Activated CD4-positive, alpha-beta memory T cell treated with anti-CD3 and anti-CD28 coated beads for 36 hours (primary cell): ENCODE results near the gene ADORA3. TPM values are rescaled to one million over a fixed set of nuclear protein-coding genes. Genes with fewer than 3 reads are reported as not detected.
A peak's percentile ranks its signal among the peaks of the same experiment; 100 is the strongest.

Source experiments
- CTCF ChIA-PET: fragments of 350-600 bp; sonication (Branson Sonifier 250); formaldehyde crosslinking; loops from one replicate; lab custom pipeline; 2021; ENCODE audit warnings: antibody characterized with exemption, inconsistent platforms; lab: Charles Lee
- POLR2A ChIA-PET: fragments of 350-600 bp; sonication (Branson Sonifier 250); formaldehyde crosslinking; loops from one replicate; lab custom pipeline; 2021; ENCODE audit warnings: antibody characterized with exemption; lab: Charles Lee
- DNase-seq: peaks from one replicate; pipeline ENCODE4 v3.0.0-alpha.2; 2020
- H3K27ac Mint-ChIP-seq: one replicate; pipeline ENCODE4 v1.8.0; 2021; ENCODE audit warnings: mixed read lengths
- H3K27me3 Mint-ChIP-seq: one replicate; pipeline ENCODE4 v1.8.0; 2021; ENCODE audit warnings: mixed read lengths
- H3K36me3 Mint-ChIP-seq: one replicate; pipeline ENCODE4 v1.8.0; 2021; ENCODE audit warnings: mixed read lengths
- H3K4me1 Mint-ChIP-seq: one replicate; pipeline ENCODE4 v1.8.0; 2021; ENCODE audit warnings: low read depth, mixed read lengths
- H3K4me3 Mint-ChIP-seq: one replicate; pipeline ENCODE4 v1.8.0; 2021; ENCODE audit warnings: mild to moderate bottlenecking, mixed read lengths
- H3K9me3 Mint-ChIP-seq: one replicate; pipeline ENCODE4 v1.8.0; 2021; ENCODE audit warnings: mixed read lengths
- intact Hi-C: fragments of 100-400 bp; cut with micrococcal nuclease; formaldehyde crosslinking; loops from one replicate; pipeline ENCODE4 v1.15.1; 2023
- total RNA-seq, 2 experiments: library from RNA; stranded (reverse); gene quantifications; one replicate each; pipeline ENCODE4 v1.2.3, GENCODE V29; 2021

Gene ADORA3
- total RNA-seq, 2 experiments from 2014 or later: 0.14 TPM; not detected in 1

DNA sequence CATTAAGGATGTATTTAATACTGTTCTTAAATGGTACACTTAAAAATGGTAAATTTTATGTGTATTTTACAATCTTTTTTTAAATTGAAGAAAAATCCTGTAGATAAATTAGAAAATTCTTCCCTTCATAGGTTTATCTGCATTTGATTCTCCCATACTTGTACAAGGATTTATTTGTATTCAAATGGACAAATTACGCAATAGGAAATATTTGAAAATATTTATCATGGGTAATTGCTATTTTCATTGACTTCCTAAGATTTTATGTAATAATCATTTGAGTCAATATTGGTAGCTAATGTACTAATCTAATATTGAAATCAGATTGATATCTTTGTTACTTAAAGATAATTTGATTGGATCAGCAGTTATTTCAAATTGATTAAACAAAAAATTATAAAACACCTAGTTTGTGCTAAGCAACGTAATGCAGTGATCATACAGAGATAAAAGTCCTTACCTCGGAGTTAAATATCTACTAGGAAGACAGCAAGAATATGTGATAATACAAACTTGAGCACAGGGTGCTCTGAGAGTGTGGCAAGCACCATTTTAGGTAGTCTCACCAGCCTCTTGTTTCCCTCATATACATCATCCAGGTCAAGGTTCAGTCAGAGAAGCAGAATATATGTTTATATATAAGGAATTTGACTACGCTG, 40.9 kb downstream of the ADORA3 start:
- H3K4me3 Mint-ChIP-seq: no peak overlapping the region

DNA sequence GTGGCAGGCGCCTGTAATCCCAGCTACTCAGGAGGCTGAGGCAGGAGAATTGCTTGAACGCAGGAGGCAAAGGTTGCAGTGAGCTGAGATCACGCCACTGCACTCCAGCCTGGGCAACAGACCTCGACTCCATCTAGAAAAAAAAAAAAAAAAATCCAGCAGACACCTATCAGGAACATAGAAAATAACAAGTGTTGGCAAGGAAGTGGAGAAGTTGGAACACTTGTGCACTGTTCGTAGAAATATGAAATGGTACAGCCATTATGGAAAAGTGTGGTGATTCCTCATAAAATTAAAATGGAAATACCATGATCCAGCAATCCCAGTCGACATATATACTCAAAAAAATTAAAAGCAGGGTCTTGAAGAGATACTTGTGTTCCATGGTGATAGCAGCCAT, 41.7 kb downstream of the ADORA3 start:
- H3K36me3 Mint-ChIP-seq: peaks cover 37% of the 10 kb centered on the region
- no peak overlapping the region for H3K4me3 Mint-ChIP-seq
- H3K4me1 Mint-ChIP-seq: peaks cover 7% of the 10 kb centered on the region
- ChIA-PET POLR2A (no interaction called here), CTCF (no interaction called here)
- H3K27ac Mint-ChIP-seq: no peak overlapping the region
- no peaks in the 10 kb centered on the region for H3K9me3 Mint-ChIP-seq
- DNase-seq: no peak
- no peaks in the 10 kb centered on the region for H3K27me3 Mint-ChIP-seq
- intact Hi-C loops: no loop called here

More for the DNA sequence above, 40.9 kb downstream of the ADORA3 start:
- Mint-ChIP-seq H3K27ac (no peak overlapping the region), H3K4me1 (peaks cover 7% of the 10 kb centered on the region), H3K36me3 (peaks cover 34% of the 10 kb centered on the region), H3K9me3 (no peaks in the 10 kb centered on the region), H3K27me3 (no peaks in the 10 kb centered on the region)
- CTCF ChIA-PET: interaction anchor here (0.7 to 1.5 kb wide), 5 partner anchors 19 to 285 kb away, joined by 3 to 6 read pairs (median 3); no protein-coding TSS in a partner anchor
- POLR2A ChIA-PET: interaction anchor here (0.8 kb wide), 1 partner anchor 15 kb away, joined by 3 read pairs; no protein-coding TSS in a partner anchor
- intact Hi-C loops: no loop called here
- no peak for DNase-seq

DNA sequence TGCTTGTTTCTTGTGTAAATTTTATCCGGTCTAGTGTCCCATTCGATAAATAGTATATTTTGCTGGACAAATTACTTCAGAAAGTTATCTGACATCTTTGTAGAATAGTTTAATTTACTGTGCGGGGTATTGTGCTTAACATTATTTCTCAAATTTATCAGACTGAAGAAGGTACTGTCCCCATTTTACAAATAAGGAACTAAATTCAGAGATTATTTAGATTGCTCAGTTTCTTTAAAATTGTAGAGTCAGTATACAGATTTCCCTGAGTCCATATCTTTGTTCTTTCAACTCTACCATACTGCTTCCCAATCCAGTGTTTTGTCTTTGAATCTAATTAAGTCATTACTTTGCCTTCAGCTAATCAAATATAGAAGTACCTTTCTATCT, 47.8 kb downstream of the ADORA3 start:
- Mint-ChIP-seq H3K36me3 (peaks cover 55% of the 10 kb centered on the region), H3K27me3 (no peaks in the 10 kb centered on the region), H3K27ac (peak overlapping the region; percentile 79), H3K9me3 (no peaks in the 10 kb centered on the region), H3K4me3 (no peak overlapping the region), H3K4me1 (peaks cover 51% of the 10 kb centered on the region)
- no peak for DNase-seq
- intact Hi-C loops: loop anchor here (1.0 kb wide), 1 partner anchor 16 kb away; no protein-coding TSS in a partner anchor
- CTCF ChIA-PET: no interaction called here
- POLR2A ChIA-PET: no interaction called here

DNA sequence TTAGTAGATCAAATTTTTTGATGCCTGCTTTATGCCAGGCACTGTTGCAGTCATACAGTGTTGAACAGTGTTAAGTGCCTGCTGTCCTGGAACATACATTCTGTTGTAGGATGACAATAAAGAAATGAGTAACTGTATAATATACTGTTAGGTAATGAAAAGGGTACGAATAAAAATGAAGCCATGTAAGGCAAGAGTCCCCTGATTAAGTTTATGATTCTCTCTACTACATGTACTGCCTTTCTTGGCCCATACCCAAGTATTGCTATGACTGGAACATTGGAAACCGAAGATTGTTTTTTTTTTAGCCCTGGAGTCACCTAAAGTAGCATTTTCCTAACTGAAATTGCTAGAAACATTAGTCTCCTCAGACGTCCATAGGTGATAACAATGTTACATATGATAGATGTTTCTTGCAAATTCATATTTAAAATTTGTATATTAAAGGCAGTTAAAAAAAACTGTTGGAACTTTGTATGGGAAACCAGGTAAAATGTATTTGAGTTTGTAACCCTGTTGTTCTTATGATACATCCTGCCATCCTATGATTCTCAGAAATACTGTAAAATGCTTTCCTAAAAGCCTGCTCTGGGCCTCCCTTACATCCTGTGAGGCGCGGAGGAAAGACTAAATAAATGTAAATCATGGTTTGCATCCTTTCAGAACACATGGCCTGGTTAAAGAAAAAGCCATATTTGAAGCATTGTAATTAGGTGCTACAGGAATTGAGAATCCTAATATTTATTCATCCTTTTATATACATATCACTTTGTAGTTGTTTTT, 48.4 kb downstream of the ADORA3 start:
- no peak for DNase-seq
- no peaks in the 10 kb centered on the region for H3K9me3 Mint-ChIP-seq
- peaks cover 53% of the 10 kb centered on the region for H3K36me3 Mint-ChIP-seq
- intact Hi-C loops: loop anchor here (1.0 kb wide), 1 partner anchor 16 kb away; no protein-coding TSS in a partner anchor
- CTCF ChIA-PET: interaction anchor here (0.9 kb wide), 1 partner anchor 30 kb away, joined by 3 read pairs; no protein-coding TSS in a partner anchor
- peak overlapping the region; percentile 41 for H3K4me3 Mint-ChIP-seq
- peak overlapping the region; percentile 79 for H3K27ac Mint-ChIP-seq
- peaks cover 55% of the 10 kb centered on the region for H3K4me1 Mint-ChIP-seq
- POLR2A ChIA-PET: no interaction called here
- H3K27me3 Mint-ChIP-seq: no peaks in the 10 kb centered on the region

DNA sequence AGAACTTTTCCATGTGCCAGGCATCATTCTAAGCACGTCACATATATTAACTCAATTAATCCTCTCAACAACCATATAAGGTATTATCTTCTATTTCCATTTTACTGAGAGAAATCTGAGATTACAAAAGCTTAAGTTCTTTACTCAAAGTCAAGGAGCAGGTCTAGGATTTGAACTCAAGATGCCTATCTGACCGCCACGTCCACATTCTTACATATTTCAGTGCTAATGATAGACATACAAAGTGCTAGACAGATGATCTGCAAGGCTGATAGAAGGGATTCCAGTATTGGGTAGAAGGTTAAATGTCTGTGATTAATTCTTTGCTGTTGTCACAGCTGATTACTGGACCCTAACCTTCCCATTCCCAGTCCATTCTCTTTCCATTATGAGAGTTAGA, 49.7 kb downstream of the ADORA3 start:
- peak overlapping the region; percentile 38 for H3K27ac Mint-ChIP-seq
- DNase-seq: no peak
- CTCF ChIA-PET: interaction anchor here (0.7 to 2.0 kb wide), 6 partner anchors 15 to 316 kb away, joined by 3 to 8 read pairs (median 4); no protein-coding TSS in a partner anchor
- H3K9me3 Mint-ChIP-seq: no peaks in the 10 kb centered on the region
- no peak overlapping the region for H3K4me3 Mint-ChIP-seq
- H3K4me1 Mint-ChIP-seq: peaks cover 57% of the 10 kb centered on the region
- H3K27me3 Mint-ChIP-seq: no peaks in the 10 kb centered on the region
- POLR2A ChIA-PET: interaction anchor here (0.8 kb wide), 1 partner anchor 54 kb away, joined by 3 read pairs; no protein-coding TSS in a partner anchor
- H3K36me3 Mint-ChIP-seq: peaks cover 55% of the 10 kb centered on the region
- intact Hi-C loops: no loop called here

DNA sequence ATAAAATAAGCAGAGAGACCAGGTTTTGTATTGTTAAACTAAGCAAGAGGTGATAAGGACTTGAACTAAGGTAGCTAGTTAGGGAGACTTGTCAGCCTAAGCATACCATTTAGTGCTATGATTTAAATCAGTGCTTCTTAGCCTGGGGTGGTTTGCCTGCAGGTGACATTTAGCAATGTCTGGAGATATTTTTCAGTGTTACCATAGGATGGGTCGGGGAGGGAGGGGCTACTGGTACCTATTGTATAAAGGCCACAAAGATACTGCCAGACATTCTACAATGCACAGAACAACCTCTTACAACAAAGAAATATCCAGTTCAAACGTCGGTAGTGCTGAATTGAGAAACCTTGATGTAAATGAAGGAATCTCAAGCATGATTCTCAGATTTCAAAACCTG, 50.9 kb downstream of the ADORA3 start:
- ChIA-PET CTCF (interaction anchor here (0.7 to 2.0 kb wide), 5 partner anchors 16 to 315 kb away, joined by 3 to 8 read pairs (median 4); no protein-coding TSS in a partner anchor), POLR2A (no interaction called here)
- Mint-ChIP-seq H3K9me3 (no peaks in the 10 kb centered on the region), H3K27ac (no peak overlapping the region), H3K4me1 (peaks cover 65% of the 10 kb centered on the region), H3K4me3 (no peak overlapping the region), H3K27me3 (no peaks in the 10 kb centered on the region), H3K36me3 (peaks cover 46% of the 10 kb centered on the region)
- DNase-seq: no peak
- intact Hi-C loops: no loop called here

DNA sequence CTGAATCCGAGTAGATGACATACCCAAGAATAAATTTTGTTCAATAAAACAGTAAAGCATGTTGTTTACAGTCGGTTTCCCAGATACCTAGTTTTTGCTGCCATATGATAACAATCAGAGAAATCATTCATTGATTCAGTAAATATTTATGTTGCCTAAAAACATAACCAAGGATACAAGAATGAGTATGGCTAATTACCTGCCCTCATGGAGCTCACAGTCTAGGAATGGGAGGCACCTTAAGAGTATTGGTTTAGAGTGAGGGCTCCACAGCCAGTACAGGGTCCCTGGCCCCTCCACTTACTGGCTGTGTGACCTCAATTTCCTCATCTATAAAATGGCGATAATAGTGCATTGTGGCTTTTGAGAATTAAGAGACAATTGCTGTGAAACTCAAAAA, 53.2 kb downstream of the ADORA3 start:
- H3K4me3 Mint-ChIP-seq: peak overlapping the region; percentile 100
- intact Hi-C loops: no loop called here
- H3K27me3 Mint-ChIP-seq: no peaks in the 10 kb centered on the region
- ChIA-PET POLR2A (interaction anchor here (1.4 kb wide), 1 partner anchor 11 kb away, joined by 3 read pairs; no protein-coding TSS in a partner anchor), CTCF (no interaction called here)
- no peak for DNase-seq
- no peaks in the 10 kb centered on the region for H3K9me3 Mint-ChIP-seq
- peaks cover 35% of the 10 kb centered on the region for H3K36me3 Mint-ChIP-seq
- peak overlapping the region; percentile 94 for H3K27ac Mint-ChIP-seq
- peaks cover 74% of the 10 kb centered on the region for H3K4me1 Mint-ChIP-seq

DNA sequence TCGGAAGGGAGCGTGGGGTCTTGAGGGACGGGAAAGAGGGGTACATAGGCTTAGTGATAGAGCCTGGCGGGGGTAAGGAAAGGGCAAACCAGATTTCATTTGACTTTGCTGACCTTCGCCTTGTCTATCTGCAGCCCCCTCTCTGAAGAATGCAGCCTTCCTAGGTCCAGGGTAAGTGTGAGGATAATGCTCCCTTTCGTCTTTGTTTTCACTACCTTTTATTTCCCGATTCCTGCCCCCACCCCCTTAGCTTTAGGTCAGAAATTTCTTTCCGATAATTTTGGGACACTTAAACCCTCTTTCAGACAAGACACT, 53.8 kb downstream of the ADORA3 start:
- intact Hi-C loops: loop anchor here (1.0 to 10.0 kb wide), 8 partner anchors 22 to 1111 kb away; partner anchors contain the start of genes CD53, CEPT1, DDX20 and DENND2D
- ChIA-PET CTCF (interaction anchor here (0.6 to 3.1 kb wide), 6 partner anchors 44 to 305 kb away, joined by 3 to 11 read pairs (median 7); no protein-coding TSS in a partner anchor), POLR2A (interaction anchor here (1.4 to 1.6 kb wide), 2 partner anchors 11 to 47 kb away, joined by 3 read pairs; no protein-coding TSS in a partner anchor)
- no peak for DNase-seq
- peak overlapping the region; percentile 100 for H3K4me3 Mint-ChIP-seq
- peaks cover 31% of the 10 kb centered on the region for H3K36me3 Mint-ChIP-seq
- H3K27me3 Mint-ChIP-seq: no peaks in the 10 kb centered on the region
- peaks cover 74% of the 10 kb centered on the region for H3K4me1 Mint-ChIP-seq
- H3K9me3 Mint-ChIP-seq: no peaks in the 10 kb centered on the region
- H3K27ac Mint-ChIP-seq: peak overlapping the region; percentile 94

Other genes starting within 250 kb of the ADORA3 start
- gene CHIA, start 212.8 kb downstream of the ADORA3 start, total RNA-seq: not detected
- 1 to 10 TPM; 1.1 to 1.9 TPM for gene OVGP1, start 75.9 kb downstream of the ADORA3 start, total RNA-seq
- 10 to 100 TPM; 44.6 to 48.4 TPM for gene WDR77, start 54.4 kb downstream of the ADORA3 start, total RNA-seq
- 100 to 1,000 TPM; 300 to 302 TPM for gene ATP5PB, start 54.2 kb downstream of the ADORA3 start, total RNA-seq
- gene C1orf162, start 29.6 kb downstream of the ADORA3 start, total RNA-seq: 1 to 10 TPM; 3.9 to 5.1 TPM
- gene TMIGD3, start within 50 bp of the ADORA3 start, total RNA-seq: under 1 TPM in 1 of 2 experiments, not detected in 1; 0.24 TPM
- 100 to 1,000 TPM; 292 to 294 TPM for gene RAP1A, start 116.2 kb upstream of the ADORA3 start, total RNA-seq
- gene INKA2, start 235.8 kb upstream of the ADORA3 start, total RNA-seq: 1 to 10 TPM; 1.4 to 2.3 TPM